Measurements from ENCODE around the gene PAFAH1B2.

PAFAH1B2 gene

GRCh38 chr11:117188620-117189081 lies 44.6 kb downstream of the PAFAH1B2 start:
- peaks cover 38% of the 10 kb centered on the region for H3K36me3 ChIP-seq (ENCODE audit: control insufficient read depth, insufficient read depth, low read length)
- H3K9me3 ChIP-seq (ENCODE audit: control insufficient read depth, low read length) = no peaks in the 10 kb centered on the region
- peak overlapping the region; percentile 4 for H3K9ac ChIP-seq (ENCODE audit: low read length)
- H3K4me1 ChIP-seq (ENCODE audit: control insufficient read depth, insufficient read depth, low read length) = peaks cover 68% of the 10 kb centered on the region
- H3K4me3 ChIP-seq (ENCODE audit: low read length) = no peak overlapping the region
- H3K27me3 ChIP-seq (ENCODE audit: control insufficient read depth, insufficient read depth, low read length) = no peaks in the 10 kb centered on the region

- peaks cover 66% of the 10 kb centered on the region for H3K4me1 ChIP-seq (ENCODE audit: control insufficient read depth, insufficient read depth, low read length)
- no peaks in the 10 kb centered on the region for H3K27me3 ChIP-seq (ENCODE audit: control insufficient read depth, insufficient read depth, low read length)
- H3K4me3 ChIP-seq (ENCODE audit: low read length) = no peak overlapping the region
- no peak overlapping the region for H3K9ac ChIP-seq (ENCODE audit: low read length)
- H3K9me3 ChIP-seq (ENCODE audit: control insufficient read depth, low read length) = no peaks in the 10 kb centered on the region
- H3K36me3 ChIP-seq (ENCODE audit: control insufficient read depth, insufficient read depth, low read length) = peaks cover 38% of the 10 kb centered on the region
Observed at GRCh38 chr11:117189191-117189940, 45.3 kb downstream of the PAFAH1B2 start.

DNA sequence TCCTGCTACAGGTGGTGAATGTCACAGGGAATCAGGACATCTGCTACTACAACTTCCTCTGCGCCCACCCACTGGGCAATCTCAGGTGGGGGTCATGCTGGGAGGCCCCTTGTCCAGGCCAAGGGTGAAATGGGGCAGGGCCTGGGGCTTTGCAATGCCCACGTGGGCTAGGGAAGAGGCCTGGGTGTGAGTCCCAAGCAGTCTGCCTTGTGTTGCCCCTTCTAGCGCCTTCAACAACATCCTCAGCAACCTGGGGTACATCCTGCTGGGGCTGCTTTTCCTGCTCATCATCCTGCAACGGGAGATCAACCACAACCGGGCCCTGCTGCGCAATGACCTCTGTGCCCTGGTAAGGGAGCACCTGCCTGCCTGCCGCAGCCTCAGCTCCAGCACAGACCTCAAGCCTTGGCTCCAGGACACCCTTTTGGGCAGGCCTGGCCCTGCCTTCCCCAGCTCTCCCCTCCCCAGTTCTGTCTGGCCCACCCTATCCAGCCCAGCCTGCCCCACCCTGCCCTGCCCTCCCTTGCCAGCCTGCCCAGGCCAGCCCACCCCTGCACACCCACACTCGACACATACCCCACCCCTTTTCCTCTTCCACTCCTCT lies 46.0 kb downstream of the PAFAH1B2 start:
- Histone ChIP-seq H3K9ac (ENCODE audit: low read length) (no peak overlapping the region), H3K36me3 (ENCODE audit: control insufficient read depth, insufficient read depth, low read length) (peaks cover 38% of the 10 kb centered on the region), H3K4me1 (ENCODE audit: control insufficient read depth, insufficient read depth, low read length) (peaks cover 69% of the 10 kb centered on the region), H3K4me3 (ENCODE audit: low read length) (no peak overlapping the region), H3K27me3 (ENCODE audit: control insufficient read depth, insufficient read depth, low read length) (no peaks in the 10 kb centered on the region), H3K9me3 (ENCODE audit: control insufficient read depth, low read length) (no peaks in the 10 kb centered on the region)

DNA sequence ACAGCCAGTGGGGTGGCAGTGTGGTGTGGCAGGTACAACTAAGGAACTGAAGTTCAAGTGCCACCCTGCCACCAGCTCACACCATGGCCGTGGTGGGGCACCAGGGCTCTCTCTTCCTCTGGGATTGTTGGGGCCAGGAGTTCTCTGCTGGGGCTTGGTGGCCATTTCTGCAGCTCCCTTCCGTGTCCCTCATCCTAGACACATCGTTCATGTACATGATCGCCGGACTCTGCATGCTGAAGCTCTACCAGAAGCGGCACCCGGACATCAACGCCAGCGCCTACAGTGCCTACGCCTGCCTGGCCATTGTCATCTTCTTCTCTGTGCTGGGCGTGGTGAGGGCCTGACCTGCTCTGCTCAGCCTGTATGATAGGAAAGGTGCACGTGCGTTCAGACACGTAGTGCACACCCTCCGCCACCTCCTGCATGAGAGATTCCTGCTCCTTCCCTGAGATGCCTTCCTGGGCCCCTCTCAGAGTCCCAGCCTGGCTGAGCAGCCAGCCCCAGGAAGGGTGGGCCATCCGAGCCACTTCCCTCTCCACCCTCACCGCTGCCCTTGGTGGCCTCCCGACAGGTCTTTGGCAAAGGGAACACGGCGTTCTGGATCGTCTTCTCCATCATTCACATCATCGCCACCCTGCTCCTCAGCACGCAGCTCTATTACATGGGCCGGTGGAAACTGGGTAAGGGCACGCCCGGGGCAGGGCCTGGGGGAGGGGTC lies 47.8 kb downstream of the PAFAH1B2 start:
- Histone ChIP-seq H3K36me3 (ENCODE audit: control insufficient read depth, insufficient read depth, low read length) (peaks cover 40% of the 10 kb centered on the region), H3K9me3 (ENCODE audit: control insufficient read depth, low read length) (no peaks in the 10 kb centered on the region), H3K4me1 (ENCODE audit: control insufficient read depth, insufficient read depth, low read length) (peaks cover 69% of the 10 kb centered on the region), H3K27me3 (ENCODE audit: control insufficient read depth, insufficient read depth, low read length) (no peaks in the 10 kb centered on the region), H3K9ac (ENCODE audit: low read length) (no peak overlapping the region), H3K4me3 (ENCODE audit: low read length) (no peak overlapping the region)

DNA sequence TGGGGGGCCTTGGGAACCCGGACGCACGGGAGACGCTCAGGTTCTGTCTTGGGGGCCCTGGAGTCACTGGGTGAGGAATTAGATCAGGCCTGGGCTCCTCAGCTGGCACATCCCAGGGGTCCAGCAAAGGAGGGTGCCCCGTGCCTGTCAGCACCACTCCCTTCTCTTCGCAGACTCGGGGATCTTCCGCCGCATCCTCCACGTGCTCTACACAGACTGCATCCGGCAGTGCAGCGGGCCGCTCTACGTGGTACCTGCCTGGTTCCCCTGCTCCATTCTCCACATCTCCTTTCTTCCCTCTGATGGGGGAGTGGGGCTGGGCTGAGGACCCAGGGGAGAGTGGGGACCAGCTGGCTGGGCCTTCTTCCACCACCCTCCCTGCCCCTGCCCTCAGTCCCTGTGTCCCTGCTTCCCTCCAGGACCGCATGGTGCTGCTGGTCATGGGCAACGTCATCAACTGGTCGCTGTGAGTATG lies 48.4 kb downstream of the PAFAH1B2 start:
- Histone ChIP-seq H3K36me3 (ENCODE audit: control insufficient read depth, insufficient read depth, low read length) (peaks cover 34% of the 10 kb centered on the region), H3K9me3 (ENCODE audit: control insufficient read depth, low read length) (no peaks in the 10 kb centered on the region), H3K4me3 (ENCODE audit: low read length) (no peak overlapping the region), H3K9ac (ENCODE audit: low read length) (no peak overlapping the region), H3K4me1 (ENCODE audit: control insufficient read depth, insufficient read depth, low read length) (peaks cover 69% of the 10 kb centered on the region), H3K27me3 (ENCODE audit: control insufficient read depth, insufficient read depth, low read length) (no peaks in the 10 kb centered on the region)

- H3K9me3 ChIP-seq (ENCODE audit: control insufficient read depth, low read length) = no peaks in the 10 kb centered on the region
- peaks cover 70% of the 10 kb centered on the region for H3K4me1 ChIP-seq (ENCODE audit: control insufficient read depth, insufficient read depth, low read length)
- no peak overlapping the region for H3K4me3 ChIP-seq (ENCODE audit: low read length)
- no peaks in the 10 kb centered on the region for H3K27me3 ChIP-seq (ENCODE audit: control insufficient read depth, insufficient read depth, low read length)
- peaks cover 32% of the 10 kb centered on the region for H3K36me3 ChIP-seq (ENCODE audit: control insufficient read depth, insufficient read depth, low read length)
- no peak overlapping the region for H3K9ac ChIP-seq (ENCODE audit: low read length)
Observed at GRCh38 chr11:117193130-117194020, 49.3 kb downstream of the PAFAH1B2 start.

DNA sequence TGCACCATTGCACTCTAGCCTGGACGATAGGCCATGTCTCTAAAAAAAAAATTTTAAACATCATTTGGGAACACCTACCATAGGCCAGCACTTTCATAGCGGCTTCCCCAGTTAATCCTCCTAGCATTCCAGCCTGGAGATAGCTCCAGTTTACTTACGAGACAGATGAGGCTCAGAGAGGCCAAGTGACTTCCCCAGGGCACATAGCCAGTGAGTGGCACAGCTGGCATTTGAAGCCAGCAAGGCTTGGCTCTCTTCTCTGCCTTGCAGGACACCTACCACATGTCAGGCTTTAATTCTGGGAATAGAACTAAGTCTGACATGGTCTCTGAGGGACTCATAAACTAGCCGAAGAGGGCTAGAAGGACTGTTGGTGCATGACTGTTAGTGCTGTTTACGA lies 50.2 kb downstream of the PAFAH1B2 start:
- Histone ChIP-seq H3K9me3 (ENCODE audit: control insufficient read depth, low read length) (no peaks in the 10 kb centered on the region), H3K36me3 (ENCODE audit: control insufficient read depth, insufficient read depth, low read length) (peaks cover 27% of the 10 kb centered on the region)

DNA sequence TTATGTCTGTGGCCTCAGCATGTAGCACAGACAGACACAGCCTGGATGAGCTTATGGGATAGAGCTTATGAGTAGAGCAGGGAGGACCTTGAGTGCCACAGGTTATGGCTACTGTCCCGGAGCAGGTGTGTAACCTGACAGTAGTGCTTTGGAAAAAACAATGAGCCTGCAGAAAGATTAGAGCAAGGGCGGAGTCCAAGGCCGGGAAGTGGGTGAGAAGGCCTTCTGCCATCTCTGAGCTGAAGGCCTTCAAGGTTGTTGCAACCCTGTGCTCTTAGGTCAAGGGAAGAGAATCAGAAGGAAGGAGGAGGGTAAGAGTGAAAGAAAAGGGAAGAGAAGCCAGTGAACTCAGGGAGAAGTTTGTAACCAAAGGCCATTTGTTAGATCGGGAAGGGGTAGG lies 51.2 kb downstream of the PAFAH1B2 start:
- Histone ChIP-seq H3K9me3 (ENCODE audit: control insufficient read depth, low read length) (no peaks in the 10 kb centered on the region), H3K4me3 (ENCODE audit: low read length) (no peak overlapping the region), H3K36me3 (ENCODE audit: control insufficient read depth, insufficient read depth, low read length) (peaks cover 18% of the 10 kb centered on the region)

More for the DNA sequence above, 50.2 kb downstream of the PAFAH1B2 start:
- H3K27me3 ChIP-seq (ENCODE audit: control insufficient read depth, insufficient read depth, low read length) = no peaks in the 10 kb centered on the region
- peaks cover 71% of the 10 kb centered on the region for H3K4me1 ChIP-seq (ENCODE audit: control insufficient read depth, insufficient read depth, low read length)
- H3K4me3 ChIP-seq (ENCODE audit: low read length) = no peak overlapping the region
- H3K9ac ChIP-seq (ENCODE audit: low read length) = no peak overlapping the region

GRCh38 chr11:117195761-117196160 lies 51.7 kb downstream of the PAFAH1B2 start:
- Histone ChIP-seq H3K9ac (ENCODE audit: low read length) (peak overlapping the region; percentile 7), H3K27me3 (ENCODE audit: control insufficient read depth, insufficient read depth, low read length) (no peaks in the 10 kb centered on the region), H3K4me3 (ENCODE audit: low read length) (no peak overlapping the region), H3K9me3 (ENCODE audit: control insufficient read depth, low read length) (no peaks in the 10 kb centered on the region), H3K36me3 (ENCODE audit: control insufficient read depth, insufficient read depth, low read length) (peaks cover 18% of the 10 kb centered on the region), H3K4me1 (ENCODE audit: control insufficient read depth, insufficient read depth, low read length) (peaks cover 76% of the 10 kb centered on the region)

More for the DNA sequence above, 51.2 kb downstream of the PAFAH1B2 start:
- H3K27me3 ChIP-seq (ENCODE audit: control insufficient read depth, insufficient read depth, low read length) = no peaks in the 10 kb centered on the region
- H3K9ac ChIP-seq (ENCODE audit: low read length) = peak overlapping the region; percentile 7
- peaks cover 71% of the 10 kb centered on the region for H3K4me1 ChIP-seq (ENCODE audit: control insufficient read depth, insufficient read depth, low read length)

DNA sequence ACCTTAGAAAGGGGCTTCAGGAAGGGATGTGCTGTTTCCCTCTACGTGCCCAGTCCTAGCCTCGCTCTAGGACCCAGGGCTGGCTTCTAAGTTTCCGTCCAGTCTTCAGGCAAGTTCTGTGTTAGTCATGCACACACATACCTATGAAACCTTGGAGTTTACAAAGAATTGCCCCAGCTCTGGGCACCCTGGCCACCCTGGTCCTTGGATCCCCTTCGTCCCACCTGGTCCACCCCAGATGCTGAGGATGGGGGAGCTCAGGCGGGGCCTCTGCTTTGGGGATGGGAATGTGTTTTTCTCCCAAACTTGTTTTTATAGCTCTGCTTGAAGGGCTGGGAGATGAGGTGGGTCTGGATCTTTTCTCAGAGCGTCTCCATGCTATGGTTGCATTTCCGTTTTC lies 52.9 kb downstream of the PAFAH1B2 start:
- H3K9me3 ChIP-seq (ENCODE audit: control insufficient read depth, low read length) = no peaks in the 10 kb centered on the region
- H3K4me1 ChIP-seq (ENCODE audit: control insufficient read depth, insufficient read depth, low read length) = peaks cover 89% of the 10 kb centered on the region
- H3K4me3 ChIP-seq (ENCODE audit: low read length) = no peak overlapping the region
- no peak overlapping the region for H3K9ac ChIP-seq (ENCODE audit: low read length)
- H3K36me3 ChIP-seq (ENCODE audit: control insufficient read depth, insufficient read depth, low read length) = peaks cover 20% of the 10 kb centered on the region
- H3K27me3 ChIP-seq (ENCODE audit: control insufficient read depth, insufficient read depth, low read length) = no peaks in the 10 kb centered on the region

All from mucosa of stomach (tissue), 1 donor.